Right lobe of liver (tissue), 6 donors: ENCODE measurements around the gene FAM20B. TPM values are rescaled to one million over a fixed set of nuclear protein-coding genes. Genes with fewer than 3 reads are reported as not detected.

Experiments used
- ATAC-seq, 4 donors: fragments of 200-7000 bp; cut with Tn5 transposase; one replicate each; pipeline ENCODE4 v1.9.1; 2020; ENCODE audit warnings: mild to moderate bottlenecking in 4 of 4, moderate library complexity in 4 of 4
- DNase-seq, 3 donors: peaks; one replicate each; pipeline ENCODE4 v3.0.0-alpha.2; 2020
- H3K27ac ChIP-seq, 3 donors: fragments of 200-600 bp; one replicate each; pipeline ENCODE4 v1.8.0; 2022
- H3K27me3 ChIP-seq, 2 donors: fragments of 200-600 bp; one replicate each; pipeline ENCODE4 v1.8.0; 2022
- H3K36me3 ChIP-seq, 4 donors: fragments of 200-600 bp; sonication (generic) in 1 of 4; one replicate each; pipeline versions ENCODE4 v1.5.1 to v1.8.0; 2017 to 2022; ENCODE audit warnings: control low read depth in 1 of 4
- H3K4me1 ChIP-seq, 4 donors: fragments of 200-600 bp; sonication (generic) in 1 of 4; one replicate each; pipeline versions ENCODE4 v1.5.1 to v1.8.0; 2017 to 2022; ENCODE audit warnings: control low read depth in 1 of 4
- H3K4me3 ChIP-seq, 3 donors: fragments of 200-600 bp; one replicate each; pipeline ENCODE4 v1.8.0; 2022
- H3K9me3 ChIP-seq, 4 donors: fragments of 200-600 bp; sonication (generic) in 1 of 4; one replicate each; pipeline versions ENCODE4 v1.5.1 to v1.8.0; 2017 to 2022; ENCODE audit warnings: control low read depth in 1 of 4
- POLR2A ChIP-seq: fragments of 450-650 bp; IDR thresholded peaks from one replicate; pipeline ENCODE4 v1.6.1; 2017; ENCODE audit warnings: antibody characterized with exemption, mild to moderate bottlenecking
- WGBS: methylation state at CpG from one replicate; pipeline ENCODE4 v1.1.6; 2018; ENCODE audit warnings: low coverage, low lambda C conversion rate; ENCODE audit not compliant: insufficient coverage; ENCODE audit errors: missing lambda C conversion rate; 5-methylcytosine and 5-hydroxymethylcytosine counted together
- intact Hi-C, 2 donors: fragments of 100-400 bp; cut with DNase I; formaldehyde crosslinking; loops; one replicate each; pipeline versions ENCODE4 v1.11.2 to v1.14.1; 2022
- total RNA-seq, 6 experiments: library from RNA; depleted of rRNA in 2 of 6; stranded (reverse); fragments of >200 nt in 2 of 6; fragmentation: NEBNext Ultra II Directional in 3 of 6; extraction: Animal tissue kit (Norgen Biotek cat#: 25700) in 3 of 6; gene quantifications; one replicate each; pipeline versions ENCODE4 v1.1.0 to v1.2.4, GENCODE V29; 2016 to 2023
- TF ChIP-seq, protein P1 (sequence below), 4 donors: fragments of 200-600 bp in 3 of 4; fragments of 450-650 bp in 1 of 4; IDR thresholded peaks; one replicate each; pipeline versions ENCODE4 v1.5.1 to v1.8.0; 2016 to 2022; ENCODE audit warnings: antibody characterized with exemption in 4 of 4, mild to moderate bottlenecking in 2 of 4
- donor health status: DM: no; HTN: yes; CAD: no.
- donor health status: DM: no; HTN: no; CAD: no.
- donor health status: DM: no; HTN: no; CAD: no.
- donor health status: DM: no; HTN: yes; CAD: no.
- donor health status: DM: no; HTN: yes; CAD: no.

Gene FAM20B
- total RNA-seq, 6 experiments from 2014 or later: 14.7 to 19.6 (median 17.1) TPM

GRCh38 chr1:179103999-179104398 lies 78.3 kb downstream of the FAM20B start:
- 80% methylated on average over 1 of the region's 1 CpG for WGBS
- ATAC-seq (no peak), DNase-seq (no peak)
- Histone ChIP-seq H3K36me3 (peaks cover 0 to 10% (median under 1%) of the 10 kb centered on the region in 4 donors), H3K27me3 (no peaks in the 10 kb centered on the region), H3K4me3 (no peak overlapping the region), H3K27ac (peak overlapping the region in 1 of 3 donors; percentile 35), H3K4me1 (peaks cover 0 to 31% (median 11%) of the 10 kb centered on the region in 4 donors), H3K9me3 (no peaks in the 10 kb centered on the region)
- intact Hi-C loops: no loop called here
- no peak for TF ChIP-seq POLR2A
- TF ChIP-seq, protein P1, sequence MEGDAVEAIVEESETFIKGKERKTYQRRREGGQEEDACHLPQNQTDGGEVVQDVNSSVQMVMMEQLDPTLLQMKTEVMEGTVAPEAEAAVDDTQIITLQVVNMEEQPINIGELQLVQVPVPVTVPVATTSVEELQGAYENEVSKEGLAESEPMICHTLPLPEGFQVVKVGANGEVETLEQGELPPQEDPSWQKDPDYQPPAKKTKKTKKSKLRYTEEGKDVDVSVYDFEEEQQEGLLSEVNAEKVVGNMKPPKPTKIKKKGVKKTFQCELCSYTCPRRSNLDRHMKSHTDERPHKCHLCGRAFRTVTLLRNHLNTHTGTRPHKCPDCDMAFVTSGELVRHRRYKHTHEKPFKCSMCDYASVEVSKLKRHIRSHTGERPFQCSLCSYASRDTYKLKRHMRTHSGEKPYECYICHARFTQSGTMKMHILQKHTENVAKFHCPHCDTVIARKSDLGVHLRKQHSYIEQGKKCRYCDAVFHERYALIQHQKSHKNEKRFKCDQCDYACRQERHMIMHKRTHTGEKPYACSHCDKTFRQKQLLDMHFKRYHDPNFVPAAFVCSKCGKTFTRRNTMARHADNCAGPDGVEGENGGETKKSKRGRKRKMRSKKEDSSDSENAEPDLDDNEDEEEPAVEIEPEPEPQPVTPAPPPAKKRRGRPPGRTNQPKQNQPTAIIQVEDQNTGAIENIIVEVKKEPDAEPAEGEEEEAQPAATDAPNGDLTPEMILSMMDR (IDR thresholded peaks at IDR 0.05): no peak

- no peaks in the 10 kb centered on the region for H3K9me3 ChIP-seq
- intact Hi-C loops: no loop called here
- H3K27ac ChIP-seq: peak overlapping the region in 1 of 3 donors; percentile 35
- H3K27me3 ChIP-seq: no peaks in the 10 kb centered on the region
- peaks cover 0 to 34% (median 13%) of the 10 kb centered on the region in 4 donors for H3K4me1 ChIP-seq
- H3K4me3 ChIP-seq: no peak overlapping the region
- DNase-seq (peak in 1 of 3 donors; percentile 68), ATAC-seq (peak; percentile 81 to 91 (median 86))
- TF ChIP-seq, protein P1 (IDR thresholded peaks at IDR 0.05): no peak
- TF ChIP-seq POLR2A: no peak
- WGBS: 26% methylated on average over 3 of the region's 3 CpGs
- peaks cover 0 to 14% (median 2%) of the 10 kb centered on the region in 4 donors for H3K36me3 ChIP-seq
Measured at GRCh38 chr1:179104611-179105250, 79.0 kb downstream of the FAM20B start.

- TF ChIP-seq, protein P1 (IDR thresholded peaks at IDR 0.05): peak; percentile 5 to 30 (median 22)
- TF ChIP-seq POLR2A: no peak
- WGBS: 73% methylated on average over 5 of the region's 7 CpGs
- ATAC-seq (peak; percentile 32 to 57 (median 37)), DNase-seq (no peak)
- intact Hi-C loops: no loop called here
- no peaks in the 10 kb centered on the region for H3K27me3 ChIP-seq
- H3K36me3 ChIP-seq: peaks cover 0 to 19% (median 3%) of the 10 kb centered on the region in 4 donors
- peaks cover 0 to 34% (median 13%) of the 10 kb centered on the region in 4 donors for H3K4me1 ChIP-seq
- H3K4me3 ChIP-seq: no peak overlapping the region
- peak overlapping the region in 1 of 3 donors; percentile 35 for H3K27ac ChIP-seq
- H3K9me3 ChIP-seq: no peaks in the 10 kb centered on the region
Measured at GRCh38 chr1:179105393-179105792, 79.7 kb downstream of the FAM20B start.

DNA sequence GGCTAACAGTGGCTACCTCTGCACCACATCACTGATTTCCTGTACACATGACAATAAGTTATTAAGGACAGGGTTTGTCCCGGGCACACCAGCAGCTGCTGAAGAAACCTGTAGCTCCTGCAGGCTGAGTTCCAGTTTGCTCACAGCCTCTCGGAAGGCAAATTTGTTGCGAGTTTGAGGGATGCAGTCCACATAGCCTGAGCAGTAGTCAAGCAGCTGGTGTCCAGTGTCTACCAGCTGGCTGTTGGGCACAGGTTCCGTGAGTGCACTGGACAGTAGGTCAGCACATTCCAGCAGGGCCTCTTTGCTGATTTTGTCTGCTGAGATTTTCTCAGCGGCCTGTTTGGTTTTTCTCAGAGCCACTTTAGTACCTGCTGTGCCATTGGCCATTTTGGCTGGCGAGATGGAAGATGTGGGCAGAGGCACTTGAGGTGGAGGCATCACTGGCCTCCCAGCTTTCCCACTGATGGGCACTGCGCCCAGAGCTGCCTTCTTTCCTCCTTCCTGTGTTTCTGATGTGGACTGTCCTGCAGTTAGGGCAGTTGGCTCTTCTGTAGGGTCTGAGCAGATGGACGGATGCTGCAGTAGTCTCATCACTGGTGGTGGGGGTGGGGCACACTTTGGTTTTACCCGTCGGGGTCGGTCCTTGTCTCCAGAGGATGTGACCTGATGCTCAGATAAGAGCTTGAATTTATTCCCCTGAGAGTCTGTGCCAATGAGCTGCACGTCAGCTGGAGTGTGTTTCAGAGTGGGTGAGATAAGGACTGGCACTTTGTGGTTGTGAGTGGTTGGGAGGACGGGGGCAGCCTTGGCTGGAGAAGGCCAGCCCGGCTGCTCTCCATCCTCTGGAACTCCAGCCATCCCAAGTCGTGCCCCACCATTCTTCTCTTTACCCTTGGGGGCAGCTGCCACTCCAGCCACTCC lies 82.3 kb downstream of the FAM20B start:
- peak overlapping the region in 1 of 3 donors; percentile 39 for H3K27ac ChIP-seq
- H3K36me3 ChIP-seq: peaks cover 0 to 31% (median 8%) of the 10 kb centered on the region in 4 donors
- TF ChIP-seq, protein P1 (IDR thresholded peaks at IDR 0.05): no peak
- no peak for TF ChIP-seq POLR2A
- no peaks in the 10 kb centered on the region for H3K9me3 ChIP-seq
- H3K27me3 ChIP-seq: no peaks in the 10 kb centered on the region
- H3K4me3 ChIP-seq: no peak overlapping the region
- H3K4me1 ChIP-seq: peaks cover 0 to 34% (median 13%) of the 10 kb centered on the region in 4 donors
- ATAC-seq (peak in 3 of 4 donors; percentile 5 to 35 (median 21)), DNase-seq (no peak)
- 38% methylated on average over 6 of the region's 15 CpGs for WGBS
- intact Hi-C loops: no loop called here
